NCI-H446 treated with DMSO at 0.1 percent for 48 hours (cell line): Measurements from ENCODE around the gene IFITM5.
"Not testable (repeated sequence)": the region's sequence is repeated elsewhere in the genome, so short reads cannot be mapped to it uniquely, and the experiment has no call there.

Experiments
- DNase-seq: peaks from one replicate; lab custom pipeline; 2025; lab: John Stamatoyannopoulos, UW

Gene IFITM5

GRCh38 chr11:299081-299891 lies at the start of gene IFITM5:
Gene IFITM5 (minus strand): TSS chr11:299526. CDS start chr11:299490, 36 bp downstream.
- no peak for DNase-seq

GRCh38 chr11:346529-346928 lies 47.2 kb upstream of the IFITM5 start:
- no peak for DNase-seq

- no peak for DNase-seq
Observed at GRCh38 chr11:344836-345578, 45.7 kb upstream of the IFITM5 start.

GRCh38 chr11:342328-342727 lies 43.0 kb upstream of the IFITM5 start:
- no peak for DNase-seq

- no peak for DNase-seq
Observed at GRCh38 chr11:340539-341512, 41.5 kb upstream of the IFITM5 start.

GRCh38 chr11:339963-340362 lies 40.6 kb upstream of the IFITM5 start:
- no peak for DNase-seq

GRCh38 chr11:337711-338110 lies 38.4 kb upstream of the IFITM5 start:
- no peak for DNase-seq

GRCh38 chr11:336659-337198 lies 37.4 kb upstream of the IFITM5 start:
- no peak for DNase-seq

- DNase-seq: no peak
Observed at GRCh38 chr11:335779-336658, 36.7 kb upstream of the IFITM5 start.

GRCh38 chr11:334264-334994 lies 35.1 kb upstream of the IFITM5 start:
- no peak for DNase-seq

- not testable (repeated sequence) for DNase-seq
Observed at GRCh38 chr11:333616-334263, 34.4 kb upstream of the IFITM5 start.

GRCh38 chr11:332651-333480 lies 33.5 kb upstream of the IFITM5 start:
- DNase-seq: no peak

GRCh38 chr11:331358-332060 lies 32.2 kb upstream of the IFITM5 start:
- no peak for DNase-seq

GRCh38 chr11:330694-331357 lies 31.5 kb upstream of the IFITM5 start:
- DNase-seq: no peak

- DNase-seq: no peak
Observed at GRCh38 chr11:330307-330693, 31.0 kb upstream of the IFITM5 start.

- DNase-seq: no peak
Observed at GRCh38 chr11:329886-330253, 30.5 kb upstream of the IFITM5 start.

GRCh38 chr11:328516-329100 lies 29.3 kb upstream of the IFITM5 start:
- not testable (repeated sequence) for DNase-seq
